Measurements from ENCODE around the gene WDR11.
"Not testable (repeated sequence)": the region's sequence is repeated elsewhere in the genome, so short reads cannot be mapped to it uniquely, and the experiment has no call there.

WDR11 gene

DNA sequence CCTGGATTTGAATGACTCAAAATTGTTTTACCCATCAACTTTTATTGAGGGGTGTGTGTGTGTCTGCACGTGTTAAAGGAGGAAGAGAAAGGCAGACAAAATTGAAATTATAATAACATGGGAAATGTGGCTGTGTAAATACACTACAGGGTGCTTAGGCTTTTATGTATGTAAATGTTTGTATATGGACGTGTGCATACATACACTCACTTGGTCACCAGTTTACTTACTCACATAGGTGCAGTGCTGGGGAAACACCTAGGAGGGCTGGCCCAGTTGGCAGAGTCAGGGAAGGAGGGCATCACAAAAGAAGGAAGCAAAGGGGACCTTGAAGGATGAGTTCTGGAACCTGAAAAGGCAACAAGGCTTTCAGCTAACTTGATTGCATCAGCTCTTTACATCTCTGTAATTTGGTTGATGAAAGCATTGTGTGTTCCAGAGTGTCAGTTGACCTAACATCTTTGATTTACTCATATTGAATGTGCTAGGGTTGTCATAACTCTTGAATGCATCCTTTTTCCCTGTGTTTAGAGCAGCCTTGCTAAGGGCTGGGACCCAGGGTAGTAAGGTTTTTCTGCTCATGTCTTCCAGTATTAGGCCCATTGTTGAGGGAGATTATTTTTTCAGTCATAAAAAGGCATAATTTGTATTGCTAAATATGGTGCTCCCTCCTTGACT, 10.2 kb downstream of the WDR11 start:
- DNase-seq, result no peak

DNA sequence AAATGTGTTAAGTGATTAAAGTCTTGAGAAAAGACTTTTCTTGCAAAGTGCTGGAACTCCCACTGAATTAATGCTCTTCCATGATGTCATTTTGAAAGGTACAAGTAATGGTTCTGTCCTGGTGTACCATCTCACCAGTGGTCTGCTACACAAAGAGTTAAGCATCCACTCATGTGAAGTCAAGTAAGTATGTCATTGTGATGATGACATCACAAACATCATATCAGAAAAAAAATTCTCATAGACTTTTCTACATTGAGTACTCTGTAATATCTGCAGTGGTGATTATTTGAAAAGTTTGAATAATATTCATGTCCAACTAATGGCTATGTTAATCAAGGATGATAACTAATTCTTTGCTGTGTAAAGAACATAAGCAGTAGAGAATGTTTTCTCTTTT, 22.6 kb downstream of the WDR11 start:
- no peak for DNase-seq

- DNase-seq, result no peak
These were observed 31.9 kb downstream of the WDR11 start for GRCh38 chr10:120883071-120883470.

DNA sequence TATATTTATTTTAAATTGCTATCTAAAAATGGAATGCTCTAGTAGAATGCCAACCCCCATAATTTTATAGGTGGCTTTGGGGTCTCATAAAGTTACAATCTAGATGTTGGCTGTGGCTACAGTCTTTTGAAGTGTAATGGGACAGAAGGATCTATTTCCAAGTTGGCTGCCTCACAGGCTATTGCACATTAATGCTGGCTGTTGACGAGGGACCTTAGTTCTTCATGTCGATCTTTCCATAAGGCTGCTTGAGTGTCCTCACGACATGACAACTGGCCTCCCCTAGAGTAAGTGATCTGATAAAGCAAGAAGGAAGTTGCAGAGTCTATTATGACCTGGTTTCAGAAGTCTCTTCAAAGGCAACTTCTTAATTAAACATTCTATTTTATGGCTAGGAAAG, 36.3 kb downstream of the WDR11 start:
- DNase-seq, result no peak

DNA sequence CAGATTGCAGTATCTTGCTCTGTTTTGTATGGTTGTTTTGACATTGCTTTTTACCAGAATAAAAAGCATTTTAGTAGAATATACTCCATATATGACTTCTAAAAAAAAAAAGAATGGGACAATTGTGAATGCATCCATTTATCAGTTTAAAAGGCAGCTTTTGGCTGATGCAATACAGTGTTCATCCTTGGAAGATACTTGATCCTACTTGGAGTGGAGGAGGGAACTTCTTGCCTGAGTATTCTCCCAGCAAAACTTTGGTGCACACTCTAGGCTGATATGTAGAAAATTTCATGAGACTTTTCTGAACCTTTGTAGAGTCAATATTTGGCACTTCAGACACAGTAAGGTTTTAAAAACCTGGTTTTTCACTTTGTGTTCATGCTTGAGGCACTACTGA, 40.2 kb downstream of the WDR11 start:
- no peak for DNase-seq

DNA sequence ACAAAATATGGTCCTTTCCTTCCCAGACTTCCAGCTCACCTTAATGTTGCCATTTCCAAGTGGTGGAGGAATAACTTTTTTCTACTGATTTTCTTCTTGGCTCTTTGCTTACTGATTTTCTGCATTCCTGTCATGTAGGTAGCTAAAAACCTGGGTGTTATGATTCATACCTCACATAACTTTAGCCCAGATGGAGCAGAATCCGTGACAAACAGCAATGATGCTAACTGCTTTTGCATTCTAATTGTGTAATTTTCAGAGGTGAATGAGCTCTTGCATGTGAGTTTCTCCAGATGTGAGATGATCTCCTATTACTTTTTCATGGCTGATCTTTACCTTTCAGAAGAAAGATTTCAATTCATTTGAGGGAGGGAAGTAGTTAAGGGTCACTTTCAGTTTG, 43.4 kb downstream of the WDR11 start:
- DNase-seq, result no peak

DNA sequence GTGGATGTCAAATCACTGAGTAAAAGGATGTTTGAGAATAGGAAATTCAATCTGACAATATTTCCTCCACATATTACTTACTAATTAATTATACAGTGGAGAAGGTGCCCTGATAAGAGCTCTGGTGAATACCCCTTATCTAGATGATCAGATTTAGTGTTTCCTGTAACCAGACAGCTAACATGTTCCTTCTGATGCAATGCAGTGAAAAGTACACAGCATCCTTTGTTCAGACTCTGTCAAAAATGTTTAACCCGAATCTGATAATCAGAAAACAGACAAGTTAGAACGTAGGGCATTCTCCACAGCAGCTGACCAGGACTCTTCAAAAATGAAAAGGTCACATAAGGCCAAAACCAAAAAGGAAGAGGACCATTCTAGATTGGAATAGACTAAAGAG, 46.2 kb downstream of the WDR11 start:
- no peak for DNase-seq

DNA sequence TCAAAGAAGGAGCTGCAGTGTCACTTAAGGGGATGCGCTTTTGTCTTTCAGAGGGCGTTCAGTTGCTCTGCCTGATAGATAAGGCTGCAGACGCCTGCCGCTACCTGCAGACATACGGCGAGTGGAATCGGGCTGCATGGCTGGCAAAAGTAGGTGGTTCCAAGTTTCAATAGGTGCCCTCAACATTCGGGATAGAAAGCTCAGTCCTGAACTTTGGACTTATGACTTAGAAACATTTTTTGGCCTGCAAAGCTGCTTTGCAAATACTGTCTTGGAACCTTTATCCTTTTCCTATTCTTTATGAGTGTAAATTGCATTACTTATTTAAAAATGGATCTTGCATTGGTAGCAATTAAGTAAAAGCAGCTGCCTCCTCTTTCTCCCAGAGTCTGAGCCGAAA, 54.1 kb downstream of the WDR11 start:
- no peak for DNase-seq

DNA sequence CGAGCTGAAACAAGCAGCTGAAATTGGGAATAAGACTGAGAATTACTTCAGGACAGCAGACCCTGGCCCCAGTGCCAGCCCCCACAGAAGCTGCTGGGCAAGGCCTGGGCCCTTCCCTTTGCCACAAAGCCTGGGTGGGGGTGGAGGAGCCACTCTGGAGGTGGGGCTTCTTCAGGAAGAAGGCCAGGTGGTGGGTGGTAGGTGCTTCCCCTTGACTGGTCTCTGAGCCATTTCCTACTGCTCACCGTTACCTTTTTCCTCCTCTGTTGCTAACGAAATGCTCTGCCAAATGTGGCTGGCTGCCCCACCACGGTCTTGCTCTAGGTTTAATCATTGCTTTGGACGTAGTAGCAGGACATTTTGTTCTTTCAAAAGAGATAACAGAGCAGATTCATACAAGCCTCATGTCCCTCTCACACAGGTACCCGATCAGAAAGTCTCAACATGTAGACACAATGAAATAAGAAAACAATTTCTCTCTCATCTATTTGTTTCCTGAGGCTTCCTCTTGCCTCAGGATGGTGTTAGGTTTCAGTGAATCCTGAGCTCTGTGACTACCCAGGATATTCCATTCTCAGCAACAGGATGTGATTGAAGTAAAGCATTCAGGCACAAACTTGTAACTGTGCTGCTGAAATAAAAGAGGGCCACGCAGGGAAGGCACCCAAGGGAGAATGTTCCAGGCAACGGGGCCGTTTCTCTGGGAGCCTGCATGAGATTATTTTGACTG, 66.5 kb downstream of the WDR11 start:
- DNase-seq, result no peak

DNA sequence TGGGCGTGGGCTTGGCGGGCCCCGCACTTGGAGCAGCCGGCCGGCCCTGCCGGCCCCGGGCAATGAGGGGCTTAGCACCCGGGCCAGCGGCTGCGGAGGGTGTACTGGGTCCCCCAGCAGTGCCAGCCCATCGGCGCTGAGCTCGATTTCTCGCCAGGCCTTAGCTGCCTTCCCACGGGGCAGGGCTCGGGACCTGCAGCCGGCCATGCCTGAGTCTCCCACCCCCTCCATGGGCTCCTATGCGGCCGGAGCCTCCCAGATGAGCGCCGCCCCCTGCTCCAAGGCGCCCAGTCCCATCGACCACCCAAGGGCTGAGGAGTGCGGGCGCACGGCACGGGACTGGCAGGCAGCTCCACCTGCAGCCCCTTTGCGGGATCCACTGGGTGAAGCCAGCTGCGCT, 72.7 kb downstream of the WDR11 start:
- DNase-seq, result not testable (repeated sequence)

- DNase-seq, result no peak
These were observed 75.4 kb downstream of the WDR11 start for GRCh38 chr10:120926611-120927010.

GRCh38 chr10:120927352-120927751, 76.2 kb downstream of the WDR11 start:
- DNase-seq, result no peak

DNA sequence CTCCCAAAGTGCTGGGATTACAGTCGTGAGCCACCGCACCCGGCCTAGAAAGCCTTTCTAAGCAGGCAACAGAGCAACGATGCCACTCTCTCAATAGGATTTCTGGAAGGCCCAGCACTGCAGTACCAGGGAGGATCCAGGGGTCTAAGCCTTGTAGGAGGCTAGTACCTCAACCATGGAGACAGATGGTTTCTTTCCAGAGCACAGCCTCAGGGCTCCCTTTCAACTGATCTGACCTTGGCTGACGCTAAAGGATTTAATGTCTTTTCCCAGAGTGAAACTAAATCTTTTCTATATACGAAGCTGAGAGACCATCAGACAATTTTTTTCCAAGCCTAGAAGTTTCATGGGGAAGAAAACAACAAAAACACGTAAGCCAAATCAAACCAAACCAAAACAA, 78.0 kb downstream of the WDR11 start:
- DNase-seq, result no peak

DNA sequence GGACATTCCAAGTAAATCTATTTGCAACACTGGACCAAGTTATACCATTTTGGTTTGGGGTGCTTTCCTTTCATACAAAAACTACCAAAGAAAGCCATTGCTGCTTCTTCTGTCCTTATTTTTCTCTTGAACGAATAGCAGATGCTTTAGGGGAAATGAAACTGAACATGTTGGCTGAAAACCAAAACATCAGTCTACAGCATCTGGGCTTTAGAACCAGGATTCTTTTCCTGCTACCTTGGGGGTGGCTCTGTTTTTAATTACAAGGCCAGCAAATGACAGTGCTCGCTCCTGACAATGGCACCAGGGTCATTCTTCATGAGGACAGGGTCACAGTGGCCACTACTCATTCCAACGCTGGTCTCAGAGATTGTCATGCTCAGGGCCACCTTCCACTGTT, 80.3 kb downstream of the WDR11 start:
- DNase-seq, result no peak

- DNase-seq, result no peak
These were observed 80.8 kb downstream of the WDR11 start for GRCh38 chr10:120931999-120932398.

GRCh38 chr10:120938822-120939221, 87.7 kb downstream of the WDR11 start:
- no peak for DNase-seq

DNA sequence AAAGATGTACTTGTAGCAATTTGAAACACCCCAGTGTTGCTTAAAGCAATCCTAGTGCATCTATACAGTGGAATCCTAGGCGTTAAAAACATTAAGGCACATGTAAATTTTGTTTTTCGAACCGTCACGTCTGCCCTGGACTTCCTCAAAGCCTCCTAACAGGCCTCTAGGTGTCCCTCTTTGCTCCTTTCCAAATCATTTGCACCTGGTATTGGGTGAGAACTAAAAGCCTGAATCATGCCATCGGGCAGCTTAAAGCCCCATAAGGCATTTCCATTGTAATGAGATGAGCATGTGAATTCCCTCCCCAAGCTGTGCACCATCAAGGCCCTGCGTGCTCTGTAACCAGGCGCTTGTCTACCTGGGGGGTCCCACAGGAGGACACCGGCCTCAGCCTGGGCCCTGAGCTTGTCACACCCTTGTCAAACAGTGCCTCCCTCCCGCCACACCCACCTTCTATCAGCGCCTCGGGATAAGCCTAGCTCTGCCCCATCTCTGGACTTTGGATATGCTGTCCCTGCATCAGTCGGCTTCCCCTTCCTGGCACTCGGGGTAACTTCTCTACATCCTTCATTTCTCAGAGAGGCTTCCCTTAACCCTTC, 89.2 kb downstream of the WDR11 start:
- DNase-seq, result no peak

DNA sequence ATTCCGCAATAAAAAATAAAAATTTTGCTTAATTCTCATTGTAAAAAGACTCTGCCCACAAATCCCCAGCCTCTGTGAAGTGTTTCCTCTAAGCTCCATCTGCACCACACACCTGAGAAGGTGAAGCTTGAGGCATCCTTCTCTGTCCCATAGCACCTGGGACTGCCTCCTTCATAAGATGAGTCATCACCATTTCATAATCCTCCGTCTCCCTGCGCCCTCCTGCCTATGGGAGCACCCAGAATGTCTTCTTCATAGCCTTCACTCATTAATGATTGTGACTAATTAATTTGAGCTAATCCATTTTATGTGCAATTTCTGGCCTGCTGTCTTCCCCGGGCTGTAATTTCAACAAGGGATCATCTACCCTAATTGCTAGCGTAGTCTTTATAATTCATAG, 90.3 kb downstream of the WDR11 start:
- DNase-seq, result no peak

- peak; percentile 57 for DNase-seq
These were observed 91.7 kb downstream of the WDR11 start for GRCh38 chr10:120942806-120943413.

DNA sequence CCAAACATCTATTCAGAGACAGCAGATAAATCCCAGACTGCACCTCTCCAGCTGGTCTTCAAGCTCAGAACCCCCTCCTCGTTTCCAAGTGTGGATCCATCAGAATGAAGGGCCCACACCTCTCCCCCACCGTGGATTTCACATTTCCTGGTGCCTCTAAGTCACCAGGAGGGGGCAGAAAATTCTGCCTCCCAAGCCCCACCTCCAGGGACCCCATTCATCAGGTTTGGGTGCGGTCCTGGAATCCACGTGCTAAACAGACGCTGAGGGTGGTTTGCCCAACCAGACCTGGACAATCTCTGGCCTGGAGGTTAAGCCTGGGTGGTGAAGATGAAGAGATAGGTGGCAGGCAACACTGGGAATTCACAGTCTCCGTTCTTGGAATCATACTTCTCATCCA, 92.4 kb downstream of the WDR11 start:
- DNase-seq, result no peak

- no peak for DNase-seq
These were observed 93.5 kb downstream of the WDR11 start for GRCh38 chr10:120944586-120945125.

DNA sequence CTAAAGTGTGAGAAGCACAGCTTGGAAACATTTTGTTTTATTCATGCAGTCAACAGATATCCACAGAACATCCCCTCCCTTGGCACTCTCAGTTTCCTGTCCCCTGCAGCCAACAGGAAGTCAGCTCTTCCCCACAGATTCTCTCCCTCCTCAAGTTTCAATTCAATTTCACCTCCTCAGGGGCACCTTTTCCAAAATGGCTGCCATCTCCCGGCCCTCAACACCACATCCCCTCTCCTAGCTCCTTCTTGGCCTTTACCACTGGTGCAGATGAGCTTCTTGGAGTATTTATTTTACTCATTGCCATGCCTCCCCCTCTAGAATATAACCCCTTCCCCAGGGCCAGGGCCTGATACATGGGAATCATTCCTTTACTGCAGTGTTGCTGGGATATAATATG, 94.0 kb downstream of the WDR11 start:
- no peak for DNase-seq

DNA sequence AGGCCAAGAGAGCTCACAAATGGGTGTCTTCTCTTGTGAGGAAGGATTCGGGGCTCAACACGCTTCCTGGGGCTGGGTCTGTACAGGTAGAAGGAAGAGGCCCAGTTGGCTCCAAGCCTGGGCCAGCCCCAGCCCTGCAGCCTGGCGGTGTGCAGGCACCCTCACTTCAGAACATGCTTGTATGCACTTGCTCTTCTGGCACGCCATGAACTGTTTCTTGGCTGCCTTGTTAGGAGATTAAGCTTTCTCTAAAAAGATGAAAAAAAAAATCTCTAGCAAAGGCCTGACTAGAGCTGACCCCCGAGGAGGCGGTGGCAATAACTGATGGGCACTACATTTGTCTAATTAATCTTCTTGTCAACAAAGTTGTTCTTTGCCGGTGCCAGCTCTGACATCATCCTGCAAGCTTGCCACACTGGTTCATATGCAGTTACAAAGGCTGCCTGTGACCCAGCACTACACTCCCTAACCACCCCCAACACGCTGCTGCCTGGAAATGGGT, 94.7 kb downstream of the WDR11 start:
- DNase-seq, result no peak

- no peak for DNase-seq
These were observed 95.3 kb downstream of the WDR11 start for GRCh38 chr10:120946497-120946896.
